SKM-1 treated with dmso at 0.1 percent for 144 hours (cell line): ENCODE data around the gene CFAP46.
"Not testable (repeated sequence)": the region's sequence is repeated elsewhere in the genome, so short reads cannot be mapped to it uniquely, and the experiment has no call there.

Source experiments
- DNase-seq: peaks from one replicate; lab custom pipeline; 2025; ENCODE audit not compliant: unreplicated experiment; lab: John Stamatoyannopoulos, UW

The CFAP46 gene

DNA sequence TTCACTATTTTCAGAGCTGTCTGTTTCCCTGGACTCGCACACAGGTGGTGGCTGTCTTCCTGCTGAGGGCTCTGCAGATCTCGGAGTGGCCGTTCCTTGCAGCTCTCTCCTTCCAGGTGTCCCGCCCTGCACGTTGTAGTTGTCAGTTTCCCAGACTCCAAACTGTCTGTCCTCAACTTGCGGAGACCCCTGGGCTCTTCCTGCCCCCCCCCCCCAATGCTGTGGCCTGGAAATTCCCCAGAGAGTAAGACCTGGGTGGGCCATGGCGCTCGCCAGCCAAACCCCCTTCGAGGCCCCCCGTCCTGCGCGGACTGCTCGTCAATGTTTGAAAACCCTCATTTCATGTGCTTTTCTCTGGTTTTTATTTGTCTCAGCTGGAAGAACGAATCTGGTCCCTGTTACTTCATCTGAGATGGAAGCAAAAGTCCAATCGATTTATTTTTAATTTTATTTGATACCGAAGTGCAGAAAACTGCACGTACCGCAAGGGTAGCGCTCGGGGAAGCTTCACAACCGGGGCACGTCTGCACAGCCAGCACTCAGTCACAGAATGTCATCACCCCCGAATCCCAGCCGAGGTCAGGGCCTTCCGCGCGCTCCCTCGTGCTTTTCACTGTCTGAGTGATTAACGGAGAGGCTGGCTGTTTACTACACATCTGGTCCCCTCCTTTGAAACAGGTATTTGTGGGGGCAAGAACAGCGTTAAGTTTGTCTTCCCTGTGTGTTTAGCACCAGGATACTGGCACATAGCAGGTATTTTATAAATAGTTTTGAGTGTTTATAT lies 110.0 kb downstream of the CFAP46 start:
- no peak for DNase-seq

DNA sequence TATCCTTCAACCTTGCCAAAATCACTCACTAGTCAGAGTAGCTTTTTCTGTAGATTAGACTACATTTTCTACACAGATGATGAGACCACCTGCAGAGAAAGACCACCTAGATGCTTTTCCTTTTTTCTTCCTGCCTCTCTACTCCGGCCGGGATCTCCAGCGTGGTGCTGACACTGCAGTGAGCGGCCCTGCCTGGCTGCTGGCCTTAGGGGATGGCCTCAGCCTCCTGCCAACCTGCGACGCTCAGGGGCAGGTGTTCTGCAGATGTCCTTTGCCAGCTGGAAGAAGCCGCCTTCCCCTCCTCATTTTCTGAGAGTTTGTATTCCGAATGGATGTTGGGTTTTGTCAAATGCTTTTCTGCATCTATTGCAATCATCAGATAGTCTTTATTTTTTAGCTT lies 113.0 kb downstream of the CFAP46 start:
- DNase-seq: no peak

GRCh38 chr10:132828681-132829080 lies 113.7 kb downstream of the CFAP46 start:
- no peak for DNase-seq

DNA sequence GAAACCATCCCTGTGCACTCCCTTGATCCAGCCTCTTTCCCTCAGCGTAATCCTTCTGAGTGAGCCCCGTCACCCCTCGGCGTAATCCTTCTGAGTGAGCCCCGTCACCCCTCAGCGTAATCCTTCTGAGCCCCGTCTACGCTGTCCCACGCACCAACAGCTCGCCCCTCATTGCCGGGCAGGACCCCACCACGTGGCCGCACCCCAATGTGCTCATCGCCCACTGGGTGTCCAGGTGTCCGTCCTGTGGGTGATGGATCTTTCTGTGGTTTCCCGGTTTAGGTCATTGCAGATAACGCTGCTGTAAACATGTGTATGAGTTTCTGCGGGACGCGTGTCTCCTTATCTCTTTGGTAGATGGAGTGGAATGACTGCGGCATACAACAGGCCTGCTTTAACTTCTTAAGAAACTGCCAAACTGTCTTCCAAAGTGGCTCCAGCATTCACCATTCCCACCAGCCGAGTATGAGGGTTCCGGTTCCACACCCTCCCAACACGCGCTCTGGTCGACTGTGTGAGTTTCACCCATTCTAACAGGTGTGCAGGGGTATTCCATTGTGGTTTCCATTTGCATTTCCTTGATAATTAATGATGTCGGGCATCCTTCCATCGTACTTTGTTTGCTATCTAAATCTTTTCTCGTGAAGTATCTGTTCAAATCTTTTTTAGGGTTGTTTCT lies 114.4 kb downstream of the CFAP46 start:
- DNase-seq: no peak

DNA sequence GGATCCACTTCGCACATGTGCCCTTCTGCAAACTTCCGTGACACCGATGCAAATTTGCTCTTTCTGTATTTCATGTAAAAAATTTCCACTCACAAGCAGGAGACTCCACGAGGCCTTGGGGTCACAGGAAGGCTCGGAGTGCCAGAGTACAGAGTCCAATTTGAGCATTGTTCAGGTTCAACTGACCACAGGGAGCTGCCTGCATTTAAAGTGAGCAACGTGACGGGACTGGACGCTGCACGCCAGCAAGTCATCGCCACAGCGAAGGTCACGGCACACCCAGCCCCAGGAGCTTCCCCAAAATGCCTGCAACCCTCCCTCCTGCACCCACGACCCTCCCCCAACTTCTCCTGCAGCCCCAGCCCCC lies 115.0 kb downstream of the CFAP46 start:
- no peak for DNase-seq

GRCh38 chr10:132826524-132827422 lies 115.6 kb downstream of the CFAP46 start:
- no peak for DNase-seq

DNA sequence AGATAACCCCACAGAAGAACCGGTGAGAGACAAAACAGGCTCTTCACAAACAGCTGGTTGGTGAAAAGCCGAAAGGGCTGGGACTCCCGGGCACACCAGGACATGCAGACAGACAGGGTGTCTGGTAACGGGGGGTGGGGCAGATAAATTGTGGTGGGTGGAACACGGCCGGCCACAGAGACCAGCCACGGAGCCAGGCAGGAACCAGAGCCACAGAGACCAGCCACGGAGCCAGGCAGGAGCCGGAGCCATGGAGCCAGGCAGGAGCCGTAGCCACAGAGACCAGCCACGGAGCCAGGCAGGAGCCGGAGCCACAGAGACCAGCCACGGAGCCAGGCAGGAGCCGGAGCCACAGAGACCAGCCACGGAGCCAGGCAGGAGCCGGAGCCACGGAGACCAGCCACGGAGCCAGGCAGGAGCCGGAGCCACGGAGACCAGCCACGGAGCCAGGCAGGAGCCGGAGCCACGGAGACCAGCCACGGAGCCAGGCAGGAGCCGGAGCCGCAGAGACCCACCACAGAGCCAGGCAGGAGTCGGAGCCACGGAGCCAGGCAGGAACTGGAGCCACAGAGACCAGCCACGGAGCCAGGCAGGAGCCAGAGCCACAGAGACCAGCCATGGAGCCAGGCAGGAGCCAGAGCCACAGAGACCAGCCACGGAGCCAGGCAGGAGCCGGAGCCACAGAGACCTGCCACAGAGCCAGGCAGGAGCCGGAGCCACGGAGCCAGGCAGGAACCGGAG lies 116.4 kb downstream of the CFAP46 start:
- not testable (repeated sequence) for DNase-seq

DNA sequence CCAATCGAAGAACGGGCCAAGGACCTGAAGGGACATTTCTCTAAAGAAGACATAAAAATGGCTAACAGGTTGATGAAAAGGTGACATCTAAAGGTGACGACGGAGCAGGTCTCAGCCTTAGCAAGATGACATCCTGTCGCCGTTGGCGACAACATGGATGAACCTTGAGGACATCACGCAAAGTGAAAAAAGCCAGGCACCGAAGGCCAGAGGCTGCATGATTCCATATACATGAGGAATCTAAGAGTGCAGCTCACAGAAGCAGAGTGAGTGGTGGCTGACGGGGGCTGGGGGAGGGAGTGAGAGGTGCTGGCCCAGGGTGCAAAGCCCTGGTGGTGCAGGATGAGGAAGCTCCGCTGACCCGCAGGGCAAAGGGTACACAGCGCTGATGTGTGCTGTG lies 122.3 kb downstream of the CFAP46 start:
- no peak for DNase-seq

GRCh38 chr10:132817701-132818211 lies 124.6 kb downstream of the CFAP46 start:
- no peak for DNase-seq

- no peak for DNase-seq
Measured at GRCh38 chr10:132816718-132817117, 125.7 kb downstream of the CFAP46 start.

DNA sequence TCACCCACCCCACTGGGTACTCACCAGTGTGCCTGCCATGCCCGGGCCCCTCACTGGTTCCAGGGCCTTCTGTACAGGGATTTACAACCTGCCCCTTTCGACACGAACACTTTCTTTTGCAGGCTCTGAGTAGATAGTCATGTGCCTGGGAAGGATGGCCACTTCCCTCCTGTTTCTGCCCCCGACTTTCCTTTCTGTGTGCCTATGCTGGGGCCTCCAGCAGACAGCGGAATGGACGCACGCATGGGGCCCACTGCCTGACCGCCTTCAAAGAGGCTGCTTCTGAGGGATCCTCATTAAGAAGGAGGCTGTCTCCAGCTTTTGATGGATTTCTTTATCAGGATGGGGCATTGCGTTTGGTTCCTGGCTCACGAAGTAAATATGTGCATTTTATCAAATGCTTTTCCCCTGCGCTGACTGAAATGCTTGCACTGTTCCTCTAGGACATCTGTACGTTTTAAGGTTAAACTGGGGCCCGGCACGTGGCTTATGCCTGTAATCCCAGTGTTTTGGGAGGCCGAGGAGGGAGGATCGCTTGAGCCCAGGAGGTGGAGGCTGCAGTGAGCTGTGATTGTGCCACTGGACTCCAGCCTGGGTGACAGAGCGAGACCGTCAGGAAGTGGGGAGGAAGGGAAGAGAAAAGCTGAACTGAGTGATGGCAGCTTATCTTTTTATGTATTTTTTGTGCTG lies 127.1 kb downstream of the CFAP46 start:
- DNase-seq: no peak

DNA sequence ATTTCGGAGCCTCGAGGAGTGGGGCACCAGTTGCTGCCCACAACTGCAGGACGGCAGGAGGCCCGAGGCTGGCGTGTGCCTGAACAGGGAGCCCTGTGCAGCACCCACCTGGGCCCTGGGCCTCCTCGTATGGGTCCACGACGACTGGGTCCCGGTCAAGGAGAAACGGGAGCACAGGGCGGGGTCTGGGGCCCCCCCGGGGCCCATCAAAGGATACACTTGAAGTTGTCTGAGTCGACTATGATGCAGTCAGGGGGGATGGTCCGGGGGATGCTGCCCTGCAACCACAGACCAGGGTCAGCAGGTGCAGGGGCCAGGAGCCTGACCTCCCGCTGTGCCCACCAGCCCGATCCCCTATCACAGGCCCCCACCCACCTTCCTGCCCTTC lies 127.9 kb downstream of the CFAP46 start:
- no peak for DNase-seq

- DNase-seq: no peak
Measured at GRCh38 chr10:132813560-132814468, 128.6 kb downstream of the CFAP46 start.

DNA sequence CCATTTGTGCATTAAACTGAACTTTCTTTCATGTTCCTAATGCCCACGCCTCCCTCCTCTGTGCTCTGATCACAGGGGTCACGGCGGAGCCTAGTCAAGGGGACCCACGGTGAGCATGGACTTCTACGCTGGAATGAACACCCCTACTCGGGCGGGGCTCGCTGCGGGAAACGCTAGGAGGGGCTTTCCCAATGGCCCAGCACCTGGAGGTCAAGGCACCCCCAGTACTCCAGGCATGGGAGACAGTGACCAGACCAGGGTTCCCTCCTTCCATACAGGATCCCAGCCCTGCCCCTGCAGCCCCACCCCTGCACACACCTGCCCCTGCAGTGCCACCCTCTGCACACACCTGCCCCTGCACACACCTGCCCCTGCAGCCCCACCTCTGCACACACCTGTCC lies 129.4 kb downstream of the CFAP46 start:
- DNase-seq: no peak

DNA sequence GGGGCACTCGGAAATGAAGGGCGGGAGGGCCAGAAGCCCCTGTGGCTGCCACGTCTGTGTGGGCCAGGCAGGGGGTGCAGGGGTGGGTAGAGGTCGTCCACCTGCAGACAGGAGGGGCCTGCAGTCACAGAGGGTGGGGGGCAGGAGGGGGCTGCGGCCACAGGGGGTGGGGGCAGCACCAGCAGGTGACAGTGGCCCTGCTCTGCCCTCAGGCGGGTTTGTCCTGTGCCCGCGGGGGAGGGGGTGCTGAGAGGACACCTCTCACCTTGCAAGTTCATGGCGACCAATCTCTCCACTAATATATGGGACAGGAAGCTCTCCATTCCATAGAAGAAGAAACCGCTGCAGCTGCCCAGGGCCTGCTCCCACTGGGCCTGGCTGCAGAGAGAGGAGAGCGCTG lies 129.8 kb downstream of the CFAP46 start:
- no peak for DNase-seq

DNA sequence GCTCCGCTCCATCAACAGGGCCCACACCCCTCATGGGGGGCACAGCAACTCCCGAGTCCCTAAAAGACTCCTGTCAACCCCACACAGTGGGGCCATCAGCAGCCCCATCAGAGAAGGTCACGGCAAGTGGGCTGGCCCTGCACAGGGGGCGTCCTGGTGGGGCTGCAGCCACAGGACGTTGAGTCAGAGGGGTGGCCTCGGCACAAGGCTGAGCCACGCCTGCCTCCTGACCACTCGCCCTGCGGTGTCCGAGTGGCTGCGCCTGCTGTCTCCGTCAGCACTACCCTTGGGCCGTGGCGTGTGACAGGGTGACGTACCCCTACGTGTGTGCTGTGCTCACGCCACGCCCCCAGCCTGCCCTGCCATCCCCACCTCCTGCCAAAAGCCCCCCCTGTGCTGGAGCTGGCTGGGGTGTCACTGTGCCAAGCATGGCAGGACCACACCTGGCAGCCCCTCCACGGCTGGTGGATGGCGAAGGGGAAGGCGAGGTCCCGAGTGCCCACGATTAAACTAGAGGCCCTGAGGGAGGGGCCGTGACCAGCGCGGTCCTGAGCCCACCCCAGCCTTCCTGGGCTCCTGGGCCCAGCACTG lies 130.4 kb downstream of the CFAP46 start:
- no peak for DNase-seq

GRCh38 chr10:132810807-132811700 lies 131.3 kb downstream of the CFAP46 start:
- DNase-seq: no peak
